ENCODE results near the gene OR1A1. TPM values are rescaled to one million over a fixed set of nuclear protein-coding genes. Genes with fewer than 3 reads are reported as not detected.
"Not testable (repeated sequence)": the region's sequence is repeated elsewhere in the genome, so short reads cannot be mapped to it uniquely, and the experiment has no call there.

OR1A1 gene, protein sequence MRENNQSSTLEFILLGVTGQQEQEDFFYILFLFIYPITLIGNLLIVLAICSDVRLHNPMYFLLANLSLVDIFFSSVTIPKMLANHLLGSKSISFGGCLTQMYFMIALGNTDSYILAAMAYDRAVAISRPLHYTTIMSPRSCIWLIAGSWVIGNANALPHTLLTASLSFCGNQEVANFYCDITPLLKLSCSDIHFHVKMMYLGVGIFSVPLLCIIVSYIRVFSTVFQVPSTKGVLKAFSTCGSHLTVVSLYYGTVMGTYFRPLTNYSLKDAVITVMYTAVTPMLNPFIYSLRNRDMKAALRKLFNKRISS
- not detected in 2 replicates for total RNA-seq (2014; rRNA removed; shearing (Covaris generic))

GRCh38 chr17:3207367-3207766 lies at the start of gene OR1A1:
TSS of gene OR1A1 (plus strand) at chr17:3207667. CDS start at chr17:3215621, 7,954 bp downstream.
- H3K27me3 ChIP-seq (replicated peaks): 0 out of 2 replicates have a peak, but pooled peaks cover 3% of the 10 kb centered on the region
- no peak for DNase-seq (ENCODE audit: low read depth in 1 of 2, low spot score in 2 of 2)
- H3K9me3 ChIP-seq (replicated peaks): no peaks in the 10 kb centered on the region
- no peak within 1 kb of the TSS for H3K27ac ChIP-seq
- no peaks in the 10 kb centered on the region for H3K36me3 ChIP-seq
- no peaks in the 10 kb centered on the region for H3K4me1 ChIP-seq (replicated peaks)
- no peak within 1 kb of the TSS for H3K4me3 ChIP-seq

GRCh38 chr17:3167574-3167973 lies 39.9 kb upstream of the OR1A1 start:
- Histone ChIP-seq H3K4me3 (no peak overlapping the region), H3K4me1 (replicated peaks) (no peaks in the 10 kb centered on the region), H3K9me3 (replicated peaks) (no peaks in the 10 kb centered on the region), H3K27ac (no peak overlapping the region), H3K36me3 (no peaks in the 10 kb centered on the region), H3K27me3 (replicated peaks) (0 out of 2 replicates have a peak, but pooled peaks cover 4% of the 10 kb centered on the region)
- DNase-seq (ENCODE audit: low read depth in 1 of 2, low spot score in 2 of 2): no peak

DNA sequence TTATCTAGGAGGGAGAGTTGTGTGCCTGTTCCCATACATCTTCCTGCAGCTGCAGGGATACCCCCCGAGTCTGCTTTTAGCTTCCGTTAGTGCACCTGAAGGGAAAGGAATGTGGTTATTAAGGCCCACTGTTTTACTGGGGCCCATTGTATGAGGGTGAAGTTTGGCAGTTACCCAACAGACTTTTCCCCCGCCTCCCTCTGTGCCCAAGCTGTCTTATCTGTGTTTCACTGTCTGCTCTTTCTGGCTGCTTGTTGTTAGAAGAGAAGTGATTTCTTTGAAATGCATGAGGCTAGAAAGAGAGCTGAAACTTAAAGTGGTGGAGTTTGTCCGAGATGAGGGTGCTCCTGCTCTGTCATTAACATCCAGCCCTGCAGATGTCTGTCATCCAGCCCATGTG lies 17.5 kb upstream of the OR1A1 start:
- no peaks in the 10 kb centered on the region for H3K36me3 ChIP-seq
- DNase-seq (ENCODE audit: low read depth in 1 of 2, low spot score in 2 of 2): no peak
- H3K9me3 ChIP-seq (replicated peaks): no peaks in the 10 kb centered on the region
- H3K27me3 ChIP-seq (replicated peaks): no peaks in the 10 kb centered on the region
- no peak overlapping the region for H3K27ac ChIP-seq
- no peak overlapping the region for H3K4me3 ChIP-seq
- no peaks in the 10 kb centered on the region for H3K4me1 ChIP-seq (replicated peaks)

DNA sequence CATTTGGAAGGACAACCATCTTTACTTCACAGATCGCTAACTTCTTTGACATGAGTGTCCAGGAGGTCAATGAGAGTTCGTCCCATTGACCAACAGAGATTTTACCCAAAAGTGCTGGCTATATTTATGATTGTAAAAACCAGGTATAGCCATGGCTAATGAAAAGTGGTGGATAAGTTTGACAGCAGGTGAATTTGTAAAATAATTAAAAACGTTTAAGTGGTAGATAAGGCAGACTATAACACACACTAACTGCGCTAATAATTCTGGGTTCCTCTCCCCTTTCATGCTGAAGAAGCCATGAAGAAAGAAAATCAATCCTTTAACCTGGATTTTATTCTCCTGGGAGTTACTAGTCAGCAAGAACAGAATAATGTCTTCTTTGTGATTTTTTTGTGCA lies 10.2 kb upstream of the OR1A1 start, which contains the start of gene OR1A2:
OR1A2 (plus strand) TSS at position 301 of the 400 bp plus-strand sequence; CDS start at position 301, 0 bp downstream.
- Histone ChIP-seq H3K36me3 (no peaks in the 10 kb centered on the region), H3K4me3 (no peak within 1 kb of the TSS), H3K9me3 (replicated peaks) (no peaks in the 10 kb centered on the region), H3K27me3 (replicated peaks) (peaks cover 2% of the 10 kb centered on the region; the same call in 1 of the 2 replicates), H3K4me1 (replicated peaks) (no peaks in the 10 kb centered on the region), H3K27ac (no peak within 1 kb of the TSS)
- no peak for DNase-seq (ENCODE audit: low read depth in 1 of 2, low spot score in 2 of 2)

- Histone ChIP-seq H3K4me1 (replicated peaks) (no peaks in the 10 kb centered on the region), H3K27me3 (replicated peaks) (0 out of 2 replicates have a peak, but pooled peaks cover 3% of the 10 kb centered on the region), H3K36me3 (no peaks in the 10 kb centered on the region), H3K9me3 (replicated peaks) (no peaks in the 10 kb centered on the region), H3K4me3 (no peak overlapping the region), H3K27ac (no peak overlapping the region)
- DNase-seq (ENCODE audit: low read depth in 1 of 2, low spot score in 2 of 2): no peak
Measured at GRCh38 chr17:3208484-3208883, 1.0 kb downstream of the OR1A1 start.

DNA sequence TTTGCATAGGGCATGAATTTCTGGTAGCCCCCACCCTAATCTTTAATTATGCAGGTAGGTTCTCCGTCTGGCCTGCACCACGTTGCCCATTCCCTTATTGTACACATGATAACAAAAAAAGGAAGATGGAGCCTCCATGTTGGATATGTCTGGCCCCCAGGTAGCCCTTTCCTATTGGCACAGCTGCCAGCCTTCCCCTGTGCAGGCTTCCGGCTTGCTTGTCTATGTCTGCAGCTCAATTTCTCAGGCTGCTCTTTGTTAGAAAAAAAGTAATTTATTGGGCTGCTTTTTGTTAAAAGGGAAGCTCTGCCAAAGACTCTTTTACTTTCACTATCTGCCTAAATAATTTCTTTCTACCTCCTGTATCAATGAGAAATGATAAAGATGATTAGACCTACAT lies 5.5 kb downstream of the OR1A1 start:
- no peaks in the 10 kb centered on the region for H3K27me3 ChIP-seq (replicated peaks)
- no peak overlapping the region for H3K27ac ChIP-seq
- no peaks in the 10 kb centered on the region for H3K4me1 ChIP-seq (replicated peaks)
- DNase-seq (ENCODE audit: low read depth in 1 of 2, low spot score in 2 of 2): no peak
- no peaks in the 10 kb centered on the region for H3K36me3 ChIP-seq
- no peak overlapping the region for H3K4me3 ChIP-seq
- no peaks in the 10 kb centered on the region for H3K9me3 ChIP-seq (replicated peaks)

GRCh38 chr17:3213587-3213986 lies 6.1 kb downstream of the OR1A1 start:
- Histone ChIP-seq H3K4me3 (no peak overlapping the region), H3K4me1 (replicated peaks) (no peaks in the 10 kb centered on the region), H3K9me3 (replicated peaks) (no peaks in the 10 kb centered on the region), H3K27ac (no peak overlapping the region), H3K36me3 (no peaks in the 10 kb centered on the region), H3K27me3 (replicated peaks) (no peaks in the 10 kb centered on the region)
- DNase-seq (ENCODE audit: low read depth in 1 of 2, low spot score in 2 of 2): no peak

DNA sequence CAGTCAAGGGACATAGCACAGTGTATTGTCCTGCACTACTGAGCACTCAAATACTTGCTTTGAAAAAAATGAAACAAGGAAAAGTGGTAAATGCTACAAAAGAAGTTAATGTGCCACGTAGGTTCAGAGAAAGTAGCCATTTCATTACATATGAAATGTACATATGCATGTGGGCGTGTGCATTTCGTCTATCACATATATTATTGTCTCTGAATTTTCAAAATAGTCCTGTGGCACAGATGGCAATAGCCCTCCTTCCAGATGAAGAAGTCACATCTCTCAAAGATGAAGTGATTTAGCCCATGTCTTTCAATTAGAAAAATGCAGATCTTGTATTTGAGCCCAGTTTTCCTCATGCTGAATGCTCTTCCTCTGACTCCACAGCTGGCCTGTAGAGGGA lies 12.5 kb downstream of the OR1A1 start:
- not testable (repeated sequence) for H3K9me3 ChIP-seq (replicated peaks); H3K36me3 ChIP-seq; DNase-seq (ENCODE audit: low read depth in 1 of 2, low spot score in 2 of 2); H3K4me1 ChIP-seq (replicated peaks); H3K27ac ChIP-seq; H3K27me3 ChIP-seq (replicated peaks); H3K4me3 ChIP-seq

DNA sequence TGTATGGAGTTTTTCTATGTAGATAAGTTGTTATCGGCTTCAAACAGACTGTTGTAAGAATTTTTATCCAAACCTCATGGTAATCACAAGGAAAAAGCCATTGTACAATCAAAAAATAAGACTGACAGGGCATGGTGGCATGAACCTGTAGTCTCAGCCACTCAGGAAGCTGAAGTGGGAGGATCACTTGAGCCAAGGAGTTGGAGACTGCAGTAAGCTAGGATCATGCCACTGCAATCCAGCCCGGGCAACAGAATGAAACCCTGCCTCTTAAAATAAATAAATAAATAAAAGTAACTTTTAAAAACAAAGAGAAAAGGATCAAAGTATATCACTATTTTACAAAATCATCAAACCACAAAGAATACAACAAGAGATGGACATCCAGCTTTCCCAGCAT lies 14.4 kb downstream of the OR1A1 start:
- Histone ChIP-seq H3K27me3 (replicated peaks) (no peaks in the 10 kb centered on the region), H3K4me3 (no peak overlapping the region), H3K9me3 (replicated peaks) (no peaks in the 10 kb centered on the region)

DNA sequence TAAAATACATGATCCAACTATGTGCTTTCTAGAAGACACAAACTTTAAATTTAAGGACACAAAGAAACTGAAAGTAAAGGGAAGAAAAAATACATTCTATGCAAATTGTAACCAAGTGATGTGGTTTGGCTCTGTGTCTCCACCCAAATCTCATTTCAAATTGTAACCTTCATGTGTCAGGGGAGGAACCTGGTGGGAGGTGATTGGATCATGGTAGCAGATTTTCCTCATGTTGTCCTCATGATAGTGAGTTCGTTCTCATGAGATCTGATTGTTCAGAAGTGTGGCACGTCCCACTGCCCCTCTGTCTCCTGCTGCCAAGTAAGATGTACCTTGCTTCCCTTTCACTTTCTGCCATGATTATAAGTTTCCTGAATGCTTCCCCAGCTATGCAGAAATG lies 15.0 kb downstream of the OR1A1 start:
- Histone ChIP-seq H3K4me1 (replicated peaks) (no peaks in the 10 kb centered on the region), H3K9me3 (replicated peaks) (no peaks in the 10 kb centered on the region), H3K36me3 (no peaks in the 10 kb centered on the region), H3K27me3 (replicated peaks) (no peaks in the 10 kb centered on the region), H3K4me3 (no peak overlapping the region), H3K27ac (no peak overlapping the region)
- no peak for DNase-seq (ENCODE audit: low read depth in 1 of 2, low spot score in 2 of 2)

More for the DNA sequence above, 14.4 kb downstream of the OR1A1 start:
- H3K36me3 ChIP-seq: no peaks in the 10 kb centered on the region
- DNase-seq (ENCODE audit: low read depth in 1 of 2, low spot score in 2 of 2): no peak
- H3K4me1 ChIP-seq (replicated peaks): no peaks in the 10 kb centered on the region
- H3K27ac ChIP-seq: no peak overlapping the region

DNA sequence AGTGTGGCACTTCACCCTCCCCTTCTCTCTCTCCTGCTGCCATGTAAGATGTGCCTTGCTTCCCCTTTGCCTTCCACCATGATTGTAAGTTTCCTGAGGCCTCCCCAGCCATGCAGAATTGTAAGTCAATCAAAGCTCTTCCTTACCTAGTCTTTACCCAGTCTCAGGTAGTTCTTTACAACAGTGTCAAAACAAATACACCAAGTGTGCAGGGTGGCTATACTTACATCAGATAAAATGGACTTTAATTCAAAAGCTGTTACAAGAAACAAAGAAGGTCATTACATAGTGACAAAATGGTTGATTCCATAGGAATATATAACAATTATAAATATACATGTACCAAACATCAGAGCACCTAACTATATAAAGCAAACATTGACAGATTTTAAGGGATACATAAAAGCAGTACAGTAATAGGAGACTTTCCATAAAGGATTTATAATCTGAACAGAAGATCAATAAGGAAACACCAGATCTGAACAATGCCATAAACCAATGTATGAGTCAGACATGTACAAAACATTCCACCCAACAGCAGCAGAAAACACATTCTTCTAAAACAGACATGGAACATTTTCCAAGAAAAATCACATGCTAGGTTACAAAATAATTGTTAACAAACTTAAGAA lies 17.4 kb downstream of the OR1A1 start:
- H3K27ac ChIP-seq; H3K4me1 ChIP-seq (replicated peaks); H3K36me3 ChIP-seq; H3K9me3 ChIP-seq (replicated peaks); H3K27me3 ChIP-seq (replicated peaks); H3K4me3 ChIP-seq; DNase-seq (ENCODE audit: low read depth in 1 of 2, low spot score in 2 of 2): not testable (repeated sequence)

- not testable (repeated sequence) for H3K27ac ChIP-seq; H3K4me3 ChIP-seq; DNase-seq (ENCODE audit: low read depth in 1 of 2, low spot score in 2 of 2); H3K27me3 ChIP-seq (replicated peaks); H3K9me3 ChIP-seq (replicated peaks); H3K4me1 ChIP-seq (replicated peaks); H3K36me3 ChIP-seq
Measured at GRCh38 chr17:3232300-3232699, 24.8 kb downstream of the OR1A1 start.

DNA sequence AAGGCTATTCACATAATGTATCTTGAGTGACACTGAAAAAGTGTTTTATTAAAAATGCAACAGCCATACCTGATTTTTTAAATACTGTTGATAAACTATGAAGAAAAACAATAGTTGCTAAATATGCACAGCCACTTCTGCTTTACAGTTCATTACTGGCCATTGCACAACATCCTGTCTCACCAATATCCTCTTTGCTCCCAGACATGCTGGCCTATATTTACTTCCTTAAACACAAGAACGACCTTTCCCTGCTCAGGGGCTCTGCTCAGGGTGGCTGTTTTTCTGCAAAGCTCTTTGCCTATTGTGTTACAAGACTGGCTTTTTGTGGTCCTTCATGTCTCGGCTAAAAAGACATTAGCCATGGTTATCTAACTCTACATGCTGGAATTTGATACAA lies 31.2 kb downstream of the OR1A1 start:
- H3K9me3 ChIP-seq (replicated peaks); H3K4me3 ChIP-seq; DNase-seq (ENCODE audit: low read depth in 1 of 2, low spot score in 2 of 2): not testable (repeated sequence)

DNA sequence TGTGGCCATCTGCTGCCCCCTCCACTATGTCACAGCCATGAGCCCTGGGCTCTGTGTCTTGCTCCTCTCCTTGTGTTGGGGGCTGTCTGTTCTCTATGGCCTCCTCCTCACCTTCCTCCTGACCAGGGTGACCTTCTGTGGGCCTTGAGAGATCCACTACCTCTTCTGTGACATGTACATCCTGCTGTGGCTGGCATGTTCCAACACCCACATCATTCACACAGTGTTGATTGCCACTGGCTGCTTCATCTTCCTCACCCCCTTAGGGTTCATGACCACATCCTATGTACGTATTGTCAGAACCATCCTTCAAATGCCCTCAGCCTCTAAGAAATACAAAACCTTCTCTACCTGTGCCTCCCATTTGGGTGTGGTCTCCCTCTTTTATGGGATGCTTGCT lies 33.6 kb downstream of the OR1A1 start:
- H3K27ac ChIP-seq; H3K9me3 ChIP-seq (replicated peaks); H3K36me3 ChIP-seq: not testable (repeated sequence)

More for the DNA sequence above, 31.2 kb downstream of the OR1A1 start:
- H3K27me3 ChIP-seq (replicated peaks); H3K27ac ChIP-seq; H3K36me3 ChIP-seq; H3K4me1 ChIP-seq (replicated peaks): not testable (repeated sequence)

More for the DNA sequence above, 33.6 kb downstream of the OR1A1 start:
- H3K4me1 ChIP-seq (replicated peaks); H3K4me3 ChIP-seq; H3K27me3 ChIP-seq (replicated peaks); DNase-seq (ENCODE audit: low read depth in 1 of 2, low spot score in 2 of 2): not testable (repeated sequence)
